GM13976 (cell line): ENCODE data around the gene OSTC.

Source experiments
- DNase-seq: peaks from one replicate; pipeline ENCODE4 v3.0.0; 2012; ENCODE audit warnings: low spot score
- in situ Hi-C: fragments of 300-500 bp; cut with MboI; formaldehyde crosslinking; loops from one replicate; pipeline ENCODE4 v1.12.0; 2022; ENCODE audit warnings: low sequenced_read_pairs, mixed read lengths, inconsistent platforms; ENCODE audit not compliant: unreplicated experiment
- TF ChIP-seq, protein P1 (sequence below): IDR thresholded peaks from 2 replicates; pipeline ENCODE4 v1.5.1; 2012; ENCODE audit warnings: borderline replicate concordance, mild to moderate bottlenecking; ENCODE audit not compliant: insufficient read depth; ENCODE audit errors: extremely low read depth, missing control alignments, control extremely low read depth

Gene OSTC

DNA sequence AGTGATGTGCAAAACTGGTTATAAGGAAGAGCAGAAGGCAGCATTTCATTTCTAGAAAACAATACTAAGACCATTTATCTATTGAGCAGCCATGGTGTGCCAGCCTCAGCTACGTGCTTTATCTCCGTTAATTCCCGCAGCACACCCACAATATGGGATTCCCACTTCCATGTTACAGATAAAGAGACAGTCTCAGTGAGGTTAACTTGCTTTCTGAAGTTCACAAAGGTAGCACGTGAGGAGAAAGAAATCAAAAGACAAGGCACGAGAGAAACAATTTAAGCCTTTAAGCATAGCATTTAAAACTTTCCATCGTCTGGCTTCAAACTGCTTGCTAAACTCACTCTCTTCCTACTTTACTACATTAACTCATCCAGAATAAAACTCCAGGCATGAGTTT lies 38.0 kb upstream of the OSTC start:
- no peak for DNase-seq
- in situ Hi-C loops = no loop called here
- TF ChIP-seq, protein P1, sequence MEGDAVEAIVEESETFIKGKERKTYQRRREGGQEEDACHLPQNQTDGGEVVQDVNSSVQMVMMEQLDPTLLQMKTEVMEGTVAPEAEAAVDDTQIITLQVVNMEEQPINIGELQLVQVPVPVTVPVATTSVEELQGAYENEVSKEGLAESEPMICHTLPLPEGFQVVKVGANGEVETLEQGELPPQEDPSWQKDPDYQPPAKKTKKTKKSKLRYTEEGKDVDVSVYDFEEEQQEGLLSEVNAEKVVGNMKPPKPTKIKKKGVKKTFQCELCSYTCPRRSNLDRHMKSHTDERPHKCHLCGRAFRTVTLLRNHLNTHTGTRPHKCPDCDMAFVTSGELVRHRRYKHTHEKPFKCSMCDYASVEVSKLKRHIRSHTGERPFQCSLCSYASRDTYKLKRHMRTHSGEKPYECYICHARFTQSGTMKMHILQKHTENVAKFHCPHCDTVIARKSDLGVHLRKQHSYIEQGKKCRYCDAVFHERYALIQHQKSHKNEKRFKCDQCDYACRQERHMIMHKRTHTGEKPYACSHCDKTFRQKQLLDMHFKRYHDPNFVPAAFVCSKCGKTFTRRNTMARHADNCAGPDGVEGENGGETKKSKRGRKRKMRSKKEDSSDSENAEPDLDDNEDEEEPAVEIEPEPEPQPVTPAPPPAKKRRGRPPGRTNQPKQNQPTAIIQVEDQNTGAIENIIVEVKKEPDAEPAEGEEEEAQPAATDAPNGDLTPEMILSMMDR = no peak

DNA sequence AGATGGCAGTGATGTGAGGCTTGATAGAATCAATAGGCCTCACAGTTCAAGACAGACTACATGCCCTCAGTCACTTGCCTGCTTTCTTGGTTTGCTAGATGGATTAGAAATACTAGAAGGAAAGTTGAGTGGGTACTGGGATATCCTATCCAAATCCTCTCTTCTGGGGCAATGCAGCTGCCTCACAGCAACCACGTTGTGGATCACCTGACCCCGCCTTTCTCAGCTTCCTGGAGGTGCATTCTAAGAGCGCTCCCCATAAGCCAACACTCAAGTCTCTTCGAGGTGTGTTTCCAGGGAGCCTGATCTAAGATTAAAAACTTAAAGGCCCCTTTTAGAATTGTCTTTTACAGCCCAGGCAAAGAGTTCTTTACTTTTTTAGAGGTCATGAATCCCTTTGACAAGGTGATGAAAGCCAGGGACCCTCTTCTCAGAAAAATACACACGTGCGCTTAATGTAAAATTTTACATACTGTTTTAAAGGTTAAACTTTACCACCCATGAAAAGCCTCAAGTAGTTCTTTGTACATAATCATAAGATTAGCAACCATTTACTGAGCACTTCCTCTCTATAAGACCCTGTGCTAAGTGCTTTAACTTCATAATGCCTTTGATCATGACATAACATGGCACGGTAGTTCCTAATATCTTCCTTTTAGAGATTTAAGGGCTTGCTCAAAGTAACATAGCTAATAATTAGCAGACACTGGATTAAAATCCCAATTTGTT lies 30.9 kb upstream of the OSTC start:
- TF ChIP-seq, protein P1 = no peak
- DNase-seq = no peak
- in situ Hi-C loops = no loop called here

DNA sequence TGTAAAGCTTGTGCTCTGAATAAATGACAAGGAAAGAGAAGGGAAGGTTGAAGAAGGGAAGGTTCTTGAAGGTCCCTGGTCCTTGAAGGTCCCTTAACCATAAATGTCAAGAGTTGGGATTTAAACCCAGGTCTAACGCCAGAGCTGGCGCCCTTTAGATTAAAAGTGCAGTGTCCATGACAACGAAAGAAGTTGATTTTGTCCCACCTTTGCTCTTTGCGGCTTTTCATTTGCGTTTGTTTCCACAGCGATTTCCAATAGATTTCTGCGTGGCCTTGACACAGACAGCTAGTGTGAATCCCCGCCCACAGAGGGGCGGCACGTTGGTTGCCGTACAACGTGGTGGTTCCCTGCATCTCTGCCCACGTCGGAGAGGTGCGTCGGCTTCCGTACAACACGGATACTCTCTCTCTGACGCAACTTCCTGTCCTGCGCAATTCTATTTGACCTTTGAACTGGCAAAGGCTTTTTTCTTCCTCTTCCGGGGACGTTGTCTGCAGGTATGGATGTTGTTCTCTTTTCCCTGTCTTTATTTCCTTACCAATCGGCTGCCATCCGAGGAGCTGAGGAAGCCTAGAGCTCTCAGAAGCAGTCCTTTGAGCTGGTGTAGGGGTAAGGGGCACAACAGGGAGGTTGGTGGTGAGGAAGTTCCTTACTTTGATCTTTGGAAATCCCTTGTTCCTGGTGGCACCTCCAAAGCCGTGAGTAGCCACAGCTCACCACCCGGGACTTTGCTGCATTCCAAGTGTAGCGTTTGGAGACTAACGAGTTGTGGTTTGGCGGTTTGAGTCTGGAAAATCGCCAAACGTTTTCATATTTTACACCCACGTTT lies 30.1 kb upstream of the OSTC start, which contains the start of gene RPL34:
RPL34 (plus strand) TSS at position 476 of the 832 bp plus-strand sequence. CDS start 1,384 bp downstream, outside the sequence.
- in situ Hi-C loops = no loop called here
- TF ChIP-seq, protein P1 = no peak
- DNase-seq = peak; percentile 85

DNA sequence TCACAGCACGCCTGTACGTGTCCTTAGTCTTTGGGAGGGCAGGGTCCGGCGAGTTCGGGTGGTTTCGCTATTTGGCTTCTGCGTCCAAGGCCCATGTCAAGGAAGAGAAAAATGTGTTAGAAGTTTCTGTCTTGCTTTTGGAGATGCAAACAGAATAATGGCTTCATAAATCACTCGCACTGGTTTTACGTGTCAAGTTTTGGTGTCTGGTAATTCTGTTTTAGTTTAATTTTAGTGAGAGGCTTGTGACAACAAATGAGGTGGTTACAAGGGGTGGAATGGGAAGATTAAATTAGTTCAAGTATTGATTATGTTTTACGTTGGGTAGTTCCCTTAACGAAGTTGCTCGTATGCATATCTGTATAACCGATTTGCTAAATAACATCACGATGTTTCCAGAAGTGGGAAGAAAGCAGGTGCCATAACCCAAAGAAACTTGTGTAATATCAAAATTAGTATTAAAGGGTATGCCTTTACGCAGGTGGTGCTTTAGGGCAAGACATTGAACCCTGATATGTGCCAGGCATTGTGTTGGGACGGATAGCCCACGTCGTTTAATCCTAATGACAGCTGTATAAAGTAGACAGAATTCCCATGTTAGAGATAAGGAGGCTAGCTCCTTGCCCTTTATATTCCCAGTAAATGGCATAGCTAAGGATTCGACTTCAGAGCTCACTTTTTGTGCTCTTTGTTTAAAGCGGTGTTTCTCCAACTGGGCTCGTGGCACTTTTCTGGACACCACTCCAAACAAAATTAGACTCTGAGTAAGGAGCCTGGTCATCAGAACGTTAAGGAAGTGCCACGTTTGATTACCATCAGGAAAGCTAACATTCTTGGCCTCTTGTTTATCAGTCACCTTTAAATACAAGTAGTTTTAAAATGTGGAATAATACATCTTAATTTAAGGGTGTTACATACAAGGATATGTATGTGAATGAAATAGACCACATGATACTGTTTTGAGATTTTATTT lies 29.2 kb upstream of the OSTC start:
- TF ChIP-seq, protein P1 = no peak
- in situ Hi-C loops = no loop called here
- no peak for DNase-seq

DNA sequence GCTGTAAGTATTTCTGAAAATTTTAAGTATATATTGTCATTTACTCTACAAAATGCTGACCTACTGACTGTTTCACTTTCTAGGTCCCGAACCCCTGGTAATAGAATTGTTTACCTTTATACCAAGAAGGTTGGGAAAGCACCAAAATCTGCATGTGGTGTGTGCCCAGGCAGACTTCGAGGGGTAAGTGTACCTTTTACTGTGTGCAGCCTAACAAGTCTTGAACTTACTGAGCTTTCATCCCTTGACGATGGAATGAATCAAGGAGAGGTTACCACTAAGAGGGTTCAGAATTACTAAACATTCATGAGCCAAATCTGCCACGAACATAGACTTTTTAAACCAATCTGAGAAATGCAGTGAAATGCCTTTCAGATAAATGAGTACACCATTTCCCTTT lies 28.4 kb upstream of the OSTC start:
- DNase-seq = no peak
- in situ Hi-C loops = no loop called here
- TF ChIP-seq, protein P1 = no peak

DNA sequence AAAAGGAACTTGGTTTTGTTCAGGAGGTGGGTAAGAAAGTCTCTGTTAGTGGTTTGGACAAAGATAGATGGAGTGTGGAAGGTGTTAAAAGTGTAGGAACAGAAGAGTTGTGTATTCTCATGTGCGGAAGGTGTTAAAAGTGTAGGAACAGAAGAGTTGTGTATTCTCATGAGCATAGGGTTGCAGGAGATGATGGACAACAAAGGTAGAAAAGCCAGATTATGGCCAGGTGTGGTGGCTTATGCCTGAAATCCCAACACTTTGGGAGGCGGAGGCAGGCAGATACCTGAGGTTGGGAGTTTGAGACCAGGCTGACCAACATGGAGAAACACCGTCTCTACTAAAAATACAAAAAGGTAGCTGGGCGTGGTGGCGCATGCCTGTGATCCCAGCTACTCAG lies 27.6 kb upstream of the OSTC start:
- TF ChIP-seq, protein P1 = no peak
- no peak for DNase-seq
- in situ Hi-C loops = no loop called here
